ENCODE measurements around the gene PRKAG1. TPM values are rescaled to one million over a fixed set of nuclear protein-coding genes. Genes with fewer than 3 reads are reported as not detected.

The PRKAG1 gene
- total RNA-seq, 4 donors from 2014 or later: 55.9 to 79.9 (median 64.2) TPM

DNA sequence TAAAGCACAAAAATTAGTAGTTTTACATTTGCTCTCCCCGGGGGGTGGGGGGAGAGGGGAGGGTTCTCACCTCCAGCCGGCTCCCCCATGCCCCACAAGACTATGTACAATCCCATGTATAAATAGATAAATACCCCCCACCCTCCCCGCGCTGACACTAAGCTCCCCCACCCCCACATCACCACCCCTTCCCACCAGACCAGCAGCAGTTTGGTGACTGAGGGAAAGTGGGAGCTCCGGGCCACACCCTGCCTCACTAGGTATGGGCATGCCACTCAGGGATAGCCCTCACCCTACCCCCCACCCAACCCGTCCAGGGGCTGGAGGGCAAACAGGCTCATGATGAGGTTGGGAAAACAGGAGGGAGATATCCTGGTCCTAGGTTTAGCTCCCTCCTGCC is 1.9 kb upstream of the PRKAG1 start:
- H3K4me1 ChIP-seq: peaks cover 4 to 32% (median 13%) of the 10 kb centered on the region in 3 donors
- no peaks in the 10 kb centered on the region for H3K27me3 ChIP-seq
- 50 to 56% methylated on average over 2 to 3 of the region's 6 CpGs for WGBS, 2 donors (ENCODE audit: low coverage in 1 of 2)
- H3K36me3 ChIP-seq: peaks cover 0 to 52% of the 10 kb centered on the region in 2 donors
- ATAC-seq: no peak
- H3K4me3 ChIP-seq: no peak overlapping the region
- peak overlapping the region in 2 of 4 donors; percentile 93 for H3K27ac ChIP-seq
- no peak for TF ChIP-seq POLR2AphosphoS5 (IDR thresholded peaks at IDR 0.05)
- no peak for TF ChIP-seq POLR2A (IDR thresholded peaks at IDR 0.05)
- no peak for TF ChIP-seq EP300 (IDR thresholded peaks at IDR 0.05)
- TF ChIP-seq, protein P1, sequence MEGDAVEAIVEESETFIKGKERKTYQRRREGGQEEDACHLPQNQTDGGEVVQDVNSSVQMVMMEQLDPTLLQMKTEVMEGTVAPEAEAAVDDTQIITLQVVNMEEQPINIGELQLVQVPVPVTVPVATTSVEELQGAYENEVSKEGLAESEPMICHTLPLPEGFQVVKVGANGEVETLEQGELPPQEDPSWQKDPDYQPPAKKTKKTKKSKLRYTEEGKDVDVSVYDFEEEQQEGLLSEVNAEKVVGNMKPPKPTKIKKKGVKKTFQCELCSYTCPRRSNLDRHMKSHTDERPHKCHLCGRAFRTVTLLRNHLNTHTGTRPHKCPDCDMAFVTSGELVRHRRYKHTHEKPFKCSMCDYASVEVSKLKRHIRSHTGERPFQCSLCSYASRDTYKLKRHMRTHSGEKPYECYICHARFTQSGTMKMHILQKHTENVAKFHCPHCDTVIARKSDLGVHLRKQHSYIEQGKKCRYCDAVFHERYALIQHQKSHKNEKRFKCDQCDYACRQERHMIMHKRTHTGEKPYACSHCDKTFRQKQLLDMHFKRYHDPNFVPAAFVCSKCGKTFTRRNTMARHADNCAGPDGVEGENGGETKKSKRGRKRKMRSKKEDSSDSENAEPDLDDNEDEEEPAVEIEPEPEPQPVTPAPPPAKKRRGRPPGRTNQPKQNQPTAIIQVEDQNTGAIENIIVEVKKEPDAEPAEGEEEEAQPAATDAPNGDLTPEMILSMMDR (IDR thresholded peaks at IDR 0.05): no peak
- H3K9me3 ChIP-seq: no peaks in the 10 kb centered on the region

- no peak for TF ChIP-seq EP300 (IDR thresholded peaks at IDR 0.05)
- TF ChIP-seq, protein P1 (IDR thresholded peaks at IDR 0.05): no peak
- no peak for TF ChIP-seq POLR2A (IDR thresholded peaks at IDR 0.05)
- TF ChIP-seq POLR2AphosphoS5 (IDR thresholded peaks at IDR 0.05): no peak
- Histone ChIP-seq H3K4me3 (peak overlapping the region in 1 of 2 donors; percentile 83), H3K27me3 (no peaks in the 10 kb centered on the region), H3K9me3 (no peaks in the 10 kb centered on the region), H3K36me3 (peaks cover 0 to 44% of the 10 kb centered on the region in 2 donors), H3K27ac (peak overlapping the region; percentile 76 to 95 (median 93)), H3K4me1 (peaks cover 4 to 32% (median 13%) of the 10 kb centered on the region in 3 donors)
- WGBS, 2 donors (ENCODE audit: low coverage in 1 of 2): 30 to 59% methylated on average over 5 to 8 of the region's 10 CpGs
- ATAC-seq: no peak
Measured at GRCh38 chr12:49019443-49020324, 1.1 kb upstream of the PRKAG1 start.

DNA sequence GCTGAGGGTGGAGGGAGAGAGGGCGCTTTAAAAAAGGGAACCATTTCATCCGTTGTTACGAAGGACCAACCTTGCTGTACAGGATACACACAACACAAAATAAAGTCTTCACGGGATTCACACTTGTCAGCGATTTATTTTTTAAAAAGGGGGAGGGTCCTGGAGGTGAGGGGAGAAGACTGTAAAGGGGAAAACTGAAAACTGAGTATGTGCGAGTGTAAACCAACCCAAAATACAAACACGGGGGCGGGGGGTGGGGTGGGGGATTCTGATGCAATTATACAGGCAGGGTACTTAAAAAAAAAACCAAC is 499 bp upstream of the PRKAG1 start:
- peak overlapping the region; percentile 76 to 95 (median 93) for H3K27ac ChIP-seq
- peak overlapping the region; percentile 71 to 83 for H3K4me3 ChIP-seq
- ATAC-seq: peak; percentile 31
- no peaks in the 10 kb centered on the region for H3K27me3 ChIP-seq
- peaks cover 4 to 32% (median 13%) of the 10 kb centered on the region in 3 donors for H3K4me1 ChIP-seq
- H3K9me3 ChIP-seq: no peaks in the 10 kb centered on the region
- peaks cover 0 to 38% of the 10 kb centered on the region in 2 donors for H3K36me3 ChIP-seq
- WGBS, 2 donors (ENCODE audit: low coverage in 1 of 2): 3 to 8% methylated on average over 8 of the region's 8 CpGs
- TF ChIP-seq EP300 (IDR thresholded peaks at IDR 0.05) (no peak), POLR2A (IDR thresholded peaks at IDR 0.05) (no peak), POLR2AphosphoS5 (IDR thresholded peaks at IDR 0.05) (no peak)
- TF ChIP-seq, protein P1 (IDR thresholded peaks at IDR 0.05): no peak

GRCh38 chr12:49017891-49018260 is 700 bp downstream of the PRKAG1 start:
- 0% methylated on average over 2 to 3 of the region's 8 CpGs for WGBS, 2 donors (ENCODE audit: low coverage in 1 of 2)

More at GRCh38 chr12:49017891-49018260, 700 bp downstream of the PRKAG1 start:
- ATAC-seq: peak; percentile 0
- no peaks in the 10 kb centered on the region for H3K27me3 ChIP-seq
- H3K4me1 ChIP-seq: peaks cover 4 to 32% (median 13%) of the 10 kb centered on the region in 3 donors
- TF ChIP-seq, protein P1 (IDR thresholded peaks at IDR 0.05): no peak
- TF ChIP-seq POLR2AphosphoS5 (IDR thresholded peaks at IDR 0.05) (no peak), POLR2A (IDR thresholded peaks at IDR 0.05) (no peak), EP300 (IDR thresholded peaks at IDR 0.05) (no peak)
- H3K27ac ChIP-seq: peak overlapping the region; percentile 76 to 95 (median 93)
- H3K36me3 ChIP-seq: peaks cover 0 to 30% of the 10 kb centered on the region in 2 donors
- H3K9me3 ChIP-seq: no peaks in the 10 kb centered on the region
- peak overlapping the region; percentile 71 to 83 for H3K4me3 ChIP-seq

All from gastroesophageal sphincter (tissue), 4 donors.